Colonic mucosa (tissue), 4 donors: ENCODE data around the gene RCCD1. TPM values are rescaled to one million over a fixed set of nuclear protein-coding genes. Genes with fewer than 3 reads are reported as not detected.
A peak's percentile ranks its signal among the peaks of the same experiment; 100 is the strongest.

Experiments
- DNase-seq: peaks from one replicate; pipeline ENCODE4 v3.0.0-alpha.2; 2020
- H3K27ac ChIP-seq: fragments of 200-600 bp; one replicate; pipeline ENCODE4 v1.8.0; 2021
- H3K27me3 ChIP-seq: fragments of 200-600 bp; one replicate; pipeline ENCODE4 v1.8.0; 2021
- H3K36me3 ChIP-seq: fragments of 200-600 bp; one replicate; pipeline ENCODE4 v1.8.0; 2021
- H3K4me1 ChIP-seq: fragments of 200-600 bp; one replicate; pipeline ENCODE4 v1.8.0; 2021; ENCODE audit warnings: mild to moderate bottlenecking
- H3K4me3 ChIP-seq: fragments of 200-600 bp; one replicate; pipeline ENCODE4 v1.8.0; 2021
- H3K9ac ChIP-seq, 2 donors: one replicate each; pipeline ENCODE4 v1.7.0; 2013; ENCODE audit warnings: control low read depth in 2 of 2, low read depth in 2 of 2, low read length in 2 of 2
- H3K9me3 ChIP-seq: fragments of 200-600 bp; one replicate; pipeline ENCODE4 v1.8.0; 2021
- intact Hi-C: fragments of 100-400 bp; cut with DNase I; formaldehyde crosslinking; loops from one replicate; pipeline ENCODE4 v1.14.1; 2022
- total RNA-seq, 2 donors: library from RNA; stranded (reverse); fragmentation: NEBNext Ultra II Directional in 1 of 2; extraction: Animal tissue kit (Norgen Biotek cat#: 25700) in 1 of 2; gene quantifications; one replicate each; pipeline ENCODE4 v1.2.1, GENCODE V29; 2021
- TF ChIP-seq, protein P1 (sequence below): fragments of 200-600 bp; IDR thresholded peaks from one replicate; pipeline ENCODE4 v1.8.0; 2022; ENCODE audit warnings: antibody characterized with exemption, mild to moderate bottlenecking
- donor health status: healthy.
- donor health status: DM: no; HTN: no; CAD: no.
- donor health status: DM: no; HTN: no; CAD: no.

The RCCD1 gene
- total RNA-seq, 2 donors from 2014 or later = 14.8 to 33.0 TPM

DNA sequence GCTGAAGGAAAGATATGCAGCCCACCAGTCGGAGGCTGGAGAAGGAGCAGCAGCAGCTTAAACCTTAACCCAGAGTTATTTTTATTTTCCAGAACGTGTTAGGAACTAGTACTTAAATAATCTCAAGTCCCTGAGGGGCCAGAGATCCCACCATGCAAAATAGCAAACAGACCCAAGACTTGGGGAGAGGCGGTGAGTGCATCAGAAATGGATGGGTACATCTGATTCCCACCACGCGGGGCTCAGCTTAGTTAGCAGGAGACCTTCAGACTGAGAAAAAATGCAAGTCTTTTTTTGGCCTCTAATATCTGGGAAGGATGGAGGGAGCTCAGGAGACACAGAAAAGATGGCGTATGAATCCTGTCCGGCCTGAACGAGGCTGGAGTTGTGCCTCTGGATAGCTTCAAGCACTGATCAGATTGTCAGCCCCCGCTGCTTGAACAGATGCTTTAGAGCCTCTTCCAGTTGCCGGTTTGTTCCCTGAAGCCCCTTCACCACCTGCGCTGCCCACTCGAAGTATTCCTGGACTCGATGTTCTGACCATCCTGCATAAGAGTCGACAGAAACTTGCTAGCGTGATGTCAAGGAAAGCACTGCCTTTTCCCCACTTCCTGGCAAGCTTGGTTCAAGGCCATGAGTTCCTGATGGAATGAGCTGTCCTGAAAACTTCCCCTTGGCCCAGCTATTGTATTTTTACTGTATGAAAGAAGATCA, 23.7 kb upstream of the RCCD1 start:
- Histone ChIP-seq H3K36me3 (no peaks in the 10 kb centered on the region), H3K4me3 (peak overlapping the region; percentile 57), H3K9me3 (no peaks in the 10 kb centered on the region), H3K27ac (peak overlapping the region; percentile 96), H3K9ac (peak overlapping the region; percentile 80), H3K4me1 (peaks cover 11% of the 10 kb centered on the region), H3K27me3 (no peaks in the 10 kb centered on the region)
- peak; percentile 32 for DNase-seq
- intact Hi-C loops = no loop called here
- TF ChIP-seq, protein P1, sequence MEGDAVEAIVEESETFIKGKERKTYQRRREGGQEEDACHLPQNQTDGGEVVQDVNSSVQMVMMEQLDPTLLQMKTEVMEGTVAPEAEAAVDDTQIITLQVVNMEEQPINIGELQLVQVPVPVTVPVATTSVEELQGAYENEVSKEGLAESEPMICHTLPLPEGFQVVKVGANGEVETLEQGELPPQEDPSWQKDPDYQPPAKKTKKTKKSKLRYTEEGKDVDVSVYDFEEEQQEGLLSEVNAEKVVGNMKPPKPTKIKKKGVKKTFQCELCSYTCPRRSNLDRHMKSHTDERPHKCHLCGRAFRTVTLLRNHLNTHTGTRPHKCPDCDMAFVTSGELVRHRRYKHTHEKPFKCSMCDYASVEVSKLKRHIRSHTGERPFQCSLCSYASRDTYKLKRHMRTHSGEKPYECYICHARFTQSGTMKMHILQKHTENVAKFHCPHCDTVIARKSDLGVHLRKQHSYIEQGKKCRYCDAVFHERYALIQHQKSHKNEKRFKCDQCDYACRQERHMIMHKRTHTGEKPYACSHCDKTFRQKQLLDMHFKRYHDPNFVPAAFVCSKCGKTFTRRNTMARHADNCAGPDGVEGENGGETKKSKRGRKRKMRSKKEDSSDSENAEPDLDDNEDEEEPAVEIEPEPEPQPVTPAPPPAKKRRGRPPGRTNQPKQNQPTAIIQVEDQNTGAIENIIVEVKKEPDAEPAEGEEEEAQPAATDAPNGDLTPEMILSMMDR = no peak

DNA sequence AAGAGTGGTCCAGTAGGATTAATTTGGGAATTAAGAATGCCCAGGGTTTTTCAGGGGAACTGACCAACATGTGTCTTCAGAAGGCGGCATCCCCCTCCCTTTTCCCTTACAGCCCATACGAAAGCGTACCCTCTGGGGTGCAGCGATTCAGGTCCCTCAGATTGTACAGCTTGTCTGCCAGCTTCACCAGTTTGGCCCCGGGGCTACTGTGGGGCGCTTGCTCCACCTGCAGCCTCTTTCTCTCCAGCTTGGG, 23.2 kb upstream of the RCCD1 start:
- peaks cover 15% of the 10 kb centered on the region for H3K4me1 ChIP-seq
- no peaks in the 10 kb centered on the region for H3K27me3 ChIP-seq
- no peak for DNase-seq
- TF ChIP-seq, protein P1 = peak; percentile 43
- intact Hi-C loops = no loop called here
- H3K9me3 ChIP-seq = no peaks in the 10 kb centered on the region
- H3K36me3 ChIP-seq = no peaks in the 10 kb centered on the region
- peak overlapping the region in 1 of 2 donors; percentile 80 for H3K9ac ChIP-seq
- peak overlapping the region; percentile 96 for H3K27ac ChIP-seq
- H3K4me3 ChIP-seq = peak overlapping the region; percentile 57

DNA sequence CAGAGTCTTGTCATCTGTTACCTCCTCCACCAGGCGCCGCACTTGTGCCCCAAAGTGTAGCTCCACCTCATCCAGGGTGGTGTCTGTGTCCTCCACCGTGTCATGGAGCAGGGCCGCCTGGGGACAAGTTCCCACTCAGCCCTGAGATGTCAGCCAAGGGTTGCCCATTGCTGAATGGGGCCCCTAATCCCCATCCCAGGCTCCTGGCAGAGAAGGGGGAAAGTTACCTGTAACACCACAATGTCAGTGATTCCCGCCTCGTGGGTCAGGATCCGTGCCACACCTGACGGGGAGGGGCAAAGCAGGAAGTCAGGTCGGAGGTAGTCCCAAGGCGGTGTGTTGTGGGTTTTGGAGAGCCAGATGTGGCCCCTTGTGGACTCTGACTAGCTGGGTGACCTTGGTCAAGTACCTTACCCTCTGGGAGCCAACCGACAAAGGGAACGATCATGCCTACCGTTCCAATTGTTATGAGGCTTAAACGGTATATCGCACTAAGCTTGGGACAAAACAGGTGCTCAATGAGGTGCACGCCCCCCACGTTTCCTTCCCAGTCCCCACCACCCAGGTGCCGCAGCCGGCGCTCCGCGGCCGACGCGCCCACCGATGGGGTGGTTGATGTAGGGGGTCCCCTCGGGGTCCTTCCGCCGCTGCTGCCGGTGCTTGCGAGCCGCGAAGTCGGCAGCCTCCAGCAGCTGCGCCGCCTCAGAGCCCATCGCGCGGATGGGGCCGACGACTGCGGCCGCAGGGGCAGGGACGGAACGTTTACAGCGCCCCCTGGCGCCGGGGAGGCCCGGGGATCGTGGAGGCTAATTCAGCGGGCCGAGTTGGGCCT, 22.6 kb upstream of the RCCD1 start, which contains the start of gene HDDC3:
Gene HDDC3 (minus strand): TSS at position 722 of the 832 bp plus-strand sequence. CDS start 9 bp downstream, at position 713.
- intact Hi-C loops = no loop called here
- H3K9me3 ChIP-seq = no peaks in the 10 kb centered on the region
- peak within 1 kb of the TSS; percentile 96 for H3K27ac ChIP-seq
- H3K36me3 ChIP-seq = no peaks in the 10 kb centered on the region
- H3K27me3 ChIP-seq = no peaks in the 10 kb centered on the region
- TF ChIP-seq, protein P1 = peak; percentile 95
- peak within 1 kb of the TSS; percentile 57 for H3K4me3 ChIP-seq
- H3K4me1 ChIP-seq = peaks cover 16% of the 10 kb centered on the region
- DNase-seq = peak; percentile 96
- peak within 1 kb of the TSS; percentile 80 to 88 for H3K9ac ChIP-seq

- Histone ChIP-seq H3K36me3 (no peaks in the 10 kb centered on the region), H3K27me3 (no peaks in the 10 kb centered on the region), H3K9me3 (no peaks in the 10 kb centered on the region), H3K4me3 (peak overlapping the region; percentile 57), H3K27ac (peak overlapping the region; percentile 96), H3K4me1 (peaks cover 16% of the 10 kb centered on the region), H3K9ac (peak overlapping the region; percentile 80 to 88)
- no peak for DNase-seq
- intact Hi-C loops = no loop called here
- TF ChIP-seq, protein P1 = peak; percentile 27
Measured at GRCh38 chr15:90932660-90932991, 22.1 kb upstream of the RCCD1 start.

DNA sequence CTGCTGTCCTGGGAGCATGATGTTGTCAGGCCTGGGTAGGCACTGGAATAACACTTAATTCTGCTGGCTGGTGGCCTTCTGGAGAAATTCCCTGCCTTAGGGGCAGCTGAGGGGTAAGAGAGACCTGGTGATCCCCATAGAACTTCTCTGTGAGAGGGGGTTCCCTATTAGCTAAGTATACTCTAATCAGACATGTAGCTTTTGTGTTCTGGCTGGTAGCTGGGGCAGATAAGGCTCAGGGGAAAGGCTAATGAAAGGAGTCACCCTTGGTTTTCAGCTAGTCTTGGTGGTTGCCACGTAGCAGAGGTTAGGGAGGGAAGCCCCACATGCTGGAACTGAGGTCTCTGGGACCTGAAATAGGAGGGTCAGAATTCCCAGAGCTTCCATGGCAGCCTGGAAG, 21.4 kb upstream of the RCCD1 start:
- no peak for DNase-seq
- Histone ChIP-seq H3K9ac (no peak overlapping the region), H3K4me3 (no peak overlapping the region), H3K27ac (no peak overlapping the region), H3K27me3 (no peaks in the 10 kb centered on the region), H3K36me3 (no peaks in the 10 kb centered on the region), H3K9me3 (no peaks in the 10 kb centered on the region), H3K4me1 (peaks cover 16% of the 10 kb centered on the region)
- TF ChIP-seq, protein P1 = no peak
- intact Hi-C loops = no loop called here
